Measurements from ENCODE around the gene PFKFB1. TPM values are rescaled to one million over a fixed set of nuclear protein-coding genes. Genes with fewer than 3 reads are reported as not detected.
A peak's percentile ranks its signal among the peaks of the same experiment; 100 is the strongest.

PFKFB1 gene
- total RNA-seq: under 1 TPM; 0.53 to 0.69 TPM
- polyA plus RNA-seq: not detected

- Histone ChIP-seq H3K4me1 (ENCODE audit: insufficient read depth, low read length) (peaks cover 2% of the 10 kb centered on the region), H3K36me3 (ENCODE audit: insufficient read depth, low read length) (no peaks in the 10 kb centered on the region), H3K27ac (ENCODE audit: low read depth, low read length) (no peak within 1 kb of the TSS), H3K4me3 (ENCODE audit: low read length) (no peak within 1 kb of the TSS), H3K27me3 (ENCODE audit: insufficient read depth, low read length, poor library complexity, severe bottlenecking) (no peaks in the 10 kb centered on the region), H3K9me3 (ENCODE audit: low read length) (no peaks in the 10 kb centered on the region)
- peaks cover 0 to under 1% (median 0%) of the 10 kb centered on the region in 3 donors for H3K4me1 Mint-ChIP-seq
- DNase-seq: no peak
- H3K4me3 Mint-ChIP-seq: peak within 1 kb of the TSS in 1 of 7 donors; percentile 38
- peak within 1 kb of the TSS in 1 of 8 donors; percentile 70 for H3K27ac Mint-ChIP-seq
- CTCF ChIA-PET: no interaction called here
- POLR2A ChIA-PET: no interaction called here
- no peaks in the 10 kb centered on the region for H3K9me3 Mint-ChIP-seq
- H3K36me3 Mint-ChIP-seq: no peaks in the 10 kb centered on the region
- H3K27me3 Mint-ChIP-seq: peaks cover 0 to 2% of the 10 kb centered on the region in 2 donors
These were observed at the start of gene PFKFB1 for GRCh38 chrX:54994099-54994498. TSS of gene PFKFB1 (minus strand) at chrX:54994188. CDS start at chrX:54994007, 181 bp downstream.

- Mint-ChIP-seq H3K36me3 (no peaks in the 10 kb centered on the region), H3K4me1 (no peaks in the 10 kb centered on the region), H3K27ac (no peak overlapping the region), H3K4me3 (no peak overlapping the region), H3K9me3 (no peaks in the 10 kb centered on the region), H3K27me3 (no peaks in the 10 kb centered on the region)
- H3K4me1 ChIP-seq (ENCODE audit: insufficient read depth, low read length): no peaks in the 10 kb centered on the region
- no peaks in the 10 kb centered on the region for H3K27me3 ChIP-seq (ENCODE audit: insufficient read depth, low read length, poor library complexity, severe bottlenecking)
- H3K27ac ChIP-seq (ENCODE audit: low read depth, low read length): no peak overlapping the region
- DNase-seq: no peak
- H3K4me3 ChIP-seq (ENCODE audit: low read length): no peak overlapping the region
- H3K9me3 ChIP-seq (ENCODE audit: low read length): no peaks in the 10 kb centered on the region
- H3K36me3 ChIP-seq (ENCODE audit: insufficient read depth, low read length): no peaks in the 10 kb centered on the region
- POLR2A ChIA-PET: no interaction called here
- CTCF ChIA-PET: no interaction called here
These were observed 47.5 kb upstream of the PFKFB1 start for GRCh38 chrX:55041514-55041913.

GRCh38 chrX:55039471-55039870, 45.5 kb upstream of the PFKFB1 start:
- ChIA-PET CTCF (no interaction called here), POLR2A (no interaction called here)
- H3K4me3 ChIP-seq (ENCODE audit: low read length): no peak overlapping the region
- DNase-seq: no peak
- H3K9me3 Mint-ChIP-seq: no peaks in the 10 kb centered on the region
- H3K27me3 ChIP-seq (ENCODE audit: insufficient read depth, low read length, poor library complexity, severe bottlenecking): no peaks in the 10 kb centered on the region
- H3K36me3 ChIP-seq (ENCODE audit: insufficient read depth, low read length): no peaks in the 10 kb centered on the region
- no peaks in the 10 kb centered on the region for H3K27me3 Mint-ChIP-seq
- no peak overlapping the region for H3K27ac Mint-ChIP-seq
- no peaks in the 10 kb centered on the region for H3K4me1 ChIP-seq (ENCODE audit: insufficient read depth, low read length)
- no peak overlapping the region for H3K4me3 Mint-ChIP-seq
- no peaks in the 10 kb centered on the region for H3K36me3 Mint-ChIP-seq
- H3K4me1 Mint-ChIP-seq: no peaks in the 10 kb centered on the region
- H3K27ac ChIP-seq (ENCODE audit: low read depth, low read length): no peak overlapping the region
- H3K9me3 ChIP-seq (ENCODE audit: low read length): no peaks in the 10 kb centered on the region

- no peak overlapping the region for H3K4me3 ChIP-seq (ENCODE audit: low read length)
- no peaks in the 10 kb centered on the region for H3K9me3 Mint-ChIP-seq
- H3K27me3 ChIP-seq (ENCODE audit: insufficient read depth, low read length, poor library complexity, severe bottlenecking): no peaks in the 10 kb centered on the region
- no peaks in the 10 kb centered on the region for H3K36me3 Mint-ChIP-seq
- no peaks in the 10 kb centered on the region for H3K4me1 ChIP-seq (ENCODE audit: insufficient read depth, low read length)
- peaks cover 0 to 3% of the 10 kb centered on the region in 2 donors for H3K27me3 Mint-ChIP-seq
- no peaks in the 10 kb centered on the region for H3K9me3 ChIP-seq (ENCODE audit: low read length)
- no peaks in the 10 kb centered on the region for H3K4me1 Mint-ChIP-seq
- H3K27ac Mint-ChIP-seq: no peak overlapping the region
- no peak overlapping the region for H3K4me3 Mint-ChIP-seq
- H3K36me3 ChIP-seq (ENCODE audit: insufficient read depth, low read length): no peaks in the 10 kb centered on the region
- POLR2A ChIA-PET: no interaction called here
- H3K27ac ChIP-seq (ENCODE audit: low read depth, low read length): no peak overlapping the region
- CTCF ChIA-PET: no interaction called here
- DNase-seq: no peak
These were observed 39.4 kb upstream of the PFKFB1 start for GRCh38 chrX:55033429-55033828.

- ChIA-PET POLR2A (no interaction called here), CTCF (no interaction called here)
- peak within 1 kb of the TSS; percentile 39 for H3K27ac ChIP-seq (ENCODE audit: low read depth, low read length)
- Mint-ChIP-seq H3K27me3 (peaks cover 0 to 6% of the 10 kb centered on the region in 2 donors), H3K27ac (peak within 1 kb of the TSS in 1 of 8 donors; percentile 24), H3K4me3 (no peak within 1 kb of the TSS), H3K9me3 (no peaks in the 10 kb centered on the region), H3K4me1 (no peaks in the 10 kb centered on the region), H3K36me3 (no peaks in the 10 kb centered on the region)
- H3K36me3 ChIP-seq (ENCODE audit: insufficient read depth, low read length): no peaks in the 10 kb centered on the region
- H3K27me3 ChIP-seq (ENCODE audit: insufficient read depth, low read length, poor library complexity, severe bottlenecking): no peaks in the 10 kb centered on the region
- no peaks in the 10 kb centered on the region for H3K9me3 ChIP-seq (ENCODE audit: low read length)
- DNase-seq: no peak
- no peak within 1 kb of the TSS for H3K4me3 ChIP-seq (ENCODE audit: low read length)
- no peaks in the 10 kb centered on the region for H3K4me1 ChIP-seq (ENCODE audit: insufficient read depth, low read length)
These were observed 36.5 kb upstream of the PFKFB1 start, which contains the start of gene ALAS2 for GRCh38 chrX:55030271-55031205. TSS of gene ALAS2 (minus strand) at chrX:55030977. CDS start at chrX:55026000, 4,977 bp downstream.

- no peaks in the 10 kb centered on the region for H3K36me3 ChIP-seq (ENCODE audit: insufficient read depth, low read length)
- CTCF ChIA-PET: no interaction called here
These were observed 35.3 kb upstream of the PFKFB1 start for GRCh38 chrX:55029291-55029690.

DNA sequence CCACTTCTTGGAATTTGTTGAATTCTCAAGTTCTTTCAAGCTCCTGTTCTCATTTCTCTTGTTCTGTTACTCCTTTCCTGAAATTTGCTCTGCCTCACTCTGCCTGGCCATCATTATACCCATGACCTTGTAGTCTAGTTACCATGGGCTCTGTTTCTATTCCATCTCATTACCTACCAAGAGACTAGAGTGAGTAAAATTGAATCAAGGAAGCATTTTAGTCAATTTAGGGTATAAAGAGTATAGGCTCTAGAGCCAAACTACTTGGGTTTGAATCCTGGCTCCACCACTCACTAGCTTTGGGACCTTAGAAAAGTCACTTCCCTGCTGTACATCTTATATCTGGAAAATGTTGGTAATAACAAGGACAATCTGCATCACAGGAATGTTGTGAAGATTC, 34.6 kb upstream of the PFKFB1 start:
- Mint-ChIP-seq H3K4me1 (no peaks in the 10 kb centered on the region), H3K27ac (peak overlapping the region in 1 of 8 donors; percentile 2), H3K9me3 (no peaks in the 10 kb centered on the region), H3K36me3 (no peaks in the 10 kb centered on the region), H3K27me3 (peaks cover 0 to 6% of the 10 kb centered on the region in 2 donors), H3K4me3 (no peak overlapping the region)
- H3K27me3 ChIP-seq (ENCODE audit: insufficient read depth, low read length, poor library complexity, severe bottlenecking): no peaks in the 10 kb centered on the region
- CTCF ChIA-PET: no interaction called here
- no peak for DNase-seq
- H3K27ac ChIP-seq (ENCODE audit: low read depth, low read length): peak overlapping the region; percentile 7
- no peaks in the 10 kb centered on the region for H3K36me3 ChIP-seq (ENCODE audit: insufficient read depth, low read length)
- H3K4me3 ChIP-seq (ENCODE audit: low read length): no peak overlapping the region
- POLR2A ChIA-PET: no interaction called here
- no peaks in the 10 kb centered on the region for H3K4me1 ChIP-seq (ENCODE audit: insufficient read depth, low read length)
- H3K9me3 ChIP-seq (ENCODE audit: low read length): no peaks in the 10 kb centered on the region

More at GRCh38 chrX:55029291-55029690, 35.3 kb upstream of the PFKFB1 start:
- H3K27me3 ChIP-seq (ENCODE audit: insufficient read depth, low read length, poor library complexity, severe bottlenecking): no peaks in the 10 kb centered on the region
- POLR2A ChIA-PET: no interaction called here
- DNase-seq: no peak
- H3K36me3 Mint-ChIP-seq: no peaks in the 10 kb centered on the region
- H3K4me3 Mint-ChIP-seq: no peak overlapping the region
- H3K9me3 ChIP-seq (ENCODE audit: low read length): no peaks in the 10 kb centered on the region
- H3K4me1 Mint-ChIP-seq: no peaks in the 10 kb centered on the region
- no peaks in the 10 kb centered on the region for H3K4me1 ChIP-seq (ENCODE audit: insufficient read depth, low read length)
- no peak overlapping the region for H3K27ac Mint-ChIP-seq
- no peak overlapping the region for H3K4me3 ChIP-seq (ENCODE audit: low read length)
- H3K27ac ChIP-seq (ENCODE audit: low read depth, low read length): no peak overlapping the region
- peaks cover 0 to 6% of the 10 kb centered on the region in 2 donors for H3K27me3 Mint-ChIP-seq
- H3K9me3 Mint-ChIP-seq: no peaks in the 10 kb centered on the region

DNA sequence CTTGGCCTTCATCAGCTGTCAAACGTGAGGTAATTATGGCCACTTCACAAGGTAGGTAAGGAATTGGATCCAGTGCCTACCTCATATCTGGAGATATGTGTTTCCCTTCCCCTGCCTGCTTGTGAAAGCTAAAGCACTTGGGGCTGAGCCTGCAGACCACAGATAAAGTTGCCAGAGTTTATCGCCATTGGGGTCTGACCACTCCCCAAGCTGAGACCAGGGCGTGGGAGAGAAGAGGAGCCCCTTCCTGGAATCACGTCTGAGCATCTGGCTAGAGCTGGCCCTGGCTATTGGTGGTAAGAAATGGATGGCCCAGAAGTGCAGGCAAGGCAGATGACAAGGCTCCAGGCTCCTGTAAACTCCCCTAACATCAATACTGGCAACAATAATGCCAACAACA, 34.1 kb upstream of the PFKFB1 start:
- no peaks in the 10 kb centered on the region for H3K4me1 ChIP-seq (ENCODE audit: insufficient read depth, low read length)
- ChIA-PET CTCF (no interaction called here), POLR2A (no interaction called here)
- H3K27ac ChIP-seq (ENCODE audit: low read depth, low read length): peak overlapping the region; percentile 7
- H3K4me1 Mint-ChIP-seq: no peaks in the 10 kb centered on the region
- H3K27me3 Mint-ChIP-seq: peaks cover 0 to 6% of the 10 kb centered on the region in 2 donors
- H3K36me3 Mint-ChIP-seq: no peaks in the 10 kb centered on the region
- H3K4me3 ChIP-seq (ENCODE audit: low read length): no peak overlapping the region
- H3K27me3 ChIP-seq (ENCODE audit: insufficient read depth, low read length, poor library complexity, severe bottlenecking): no peaks in the 10 kb centered on the region
- H3K4me3 Mint-ChIP-seq: no peak overlapping the region
- H3K36me3 ChIP-seq (ENCODE audit: insufficient read depth, low read length): no peaks in the 10 kb centered on the region
- no peaks in the 10 kb centered on the region for H3K9me3 ChIP-seq (ENCODE audit: low read length)
- no peak for DNase-seq
- no peaks in the 10 kb centered on the region for H3K9me3 Mint-ChIP-seq
- H3K27ac Mint-ChIP-seq: no peak overlapping the region
